Measurements from ENCODE around the gene PTHLH. TPM values are rescaled to one million over a fixed set of nuclear protein-coding genes. Genes with fewer than 3 reads are reported as not detected.

Gene PTHLH
- polyA plus RNA-seq, 1 experiment, result 1.9 TPM

DNA sequence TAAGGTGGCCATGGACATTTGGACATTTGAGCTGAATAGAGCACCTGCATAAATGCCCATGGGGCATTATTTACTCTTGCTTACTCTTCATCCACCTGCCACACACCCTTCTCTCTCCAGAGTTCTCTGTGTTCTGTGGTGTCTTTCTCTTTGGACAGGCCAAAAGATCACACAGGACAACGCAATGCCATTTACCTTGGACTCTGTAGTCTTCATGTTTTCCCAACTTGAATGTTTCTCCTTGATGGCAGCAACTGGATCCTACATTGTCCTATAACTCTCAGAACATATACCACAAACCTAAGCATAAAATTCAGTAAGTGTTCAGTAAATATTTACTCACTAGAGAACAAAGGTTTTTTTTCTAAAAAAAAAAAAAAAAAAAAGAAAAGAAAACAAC is 41.7 kb upstream of the PTHLH start:
- Histone ChIP-seq H3K4me3 (ENCODE audit: low read depth, low read length) (no peak overlapping the region), H3K27ac (ENCODE audit: low read depth, low read length) (no peak overlapping the region), H3K9me3 (ENCODE audit: control insufficient read depth, insufficient read depth, low read length) (no peaks in the 10 kb centered on the region), H3K27me3 (ENCODE audit: control insufficient read depth, insufficient read depth, low read length) (no peaks in the 10 kb centered on the region)
- POLR2A ChIA-PET, result no interaction called here
- TF ChIP-seq, protein P1, sequence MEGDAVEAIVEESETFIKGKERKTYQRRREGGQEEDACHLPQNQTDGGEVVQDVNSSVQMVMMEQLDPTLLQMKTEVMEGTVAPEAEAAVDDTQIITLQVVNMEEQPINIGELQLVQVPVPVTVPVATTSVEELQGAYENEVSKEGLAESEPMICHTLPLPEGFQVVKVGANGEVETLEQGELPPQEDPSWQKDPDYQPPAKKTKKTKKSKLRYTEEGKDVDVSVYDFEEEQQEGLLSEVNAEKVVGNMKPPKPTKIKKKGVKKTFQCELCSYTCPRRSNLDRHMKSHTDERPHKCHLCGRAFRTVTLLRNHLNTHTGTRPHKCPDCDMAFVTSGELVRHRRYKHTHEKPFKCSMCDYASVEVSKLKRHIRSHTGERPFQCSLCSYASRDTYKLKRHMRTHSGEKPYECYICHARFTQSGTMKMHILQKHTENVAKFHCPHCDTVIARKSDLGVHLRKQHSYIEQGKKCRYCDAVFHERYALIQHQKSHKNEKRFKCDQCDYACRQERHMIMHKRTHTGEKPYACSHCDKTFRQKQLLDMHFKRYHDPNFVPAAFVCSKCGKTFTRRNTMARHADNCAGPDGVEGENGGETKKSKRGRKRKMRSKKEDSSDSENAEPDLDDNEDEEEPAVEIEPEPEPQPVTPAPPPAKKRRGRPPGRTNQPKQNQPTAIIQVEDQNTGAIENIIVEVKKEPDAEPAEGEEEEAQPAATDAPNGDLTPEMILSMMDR (IDR thresholded peaks at IDR 0.05; ENCODE audit: low read depth, low read length), result no peak
- no peak for DNase-seq (ENCODE audit: low read depth, low spot score)
- CTCF ChIA-PET, result no interaction called here

DNA sequence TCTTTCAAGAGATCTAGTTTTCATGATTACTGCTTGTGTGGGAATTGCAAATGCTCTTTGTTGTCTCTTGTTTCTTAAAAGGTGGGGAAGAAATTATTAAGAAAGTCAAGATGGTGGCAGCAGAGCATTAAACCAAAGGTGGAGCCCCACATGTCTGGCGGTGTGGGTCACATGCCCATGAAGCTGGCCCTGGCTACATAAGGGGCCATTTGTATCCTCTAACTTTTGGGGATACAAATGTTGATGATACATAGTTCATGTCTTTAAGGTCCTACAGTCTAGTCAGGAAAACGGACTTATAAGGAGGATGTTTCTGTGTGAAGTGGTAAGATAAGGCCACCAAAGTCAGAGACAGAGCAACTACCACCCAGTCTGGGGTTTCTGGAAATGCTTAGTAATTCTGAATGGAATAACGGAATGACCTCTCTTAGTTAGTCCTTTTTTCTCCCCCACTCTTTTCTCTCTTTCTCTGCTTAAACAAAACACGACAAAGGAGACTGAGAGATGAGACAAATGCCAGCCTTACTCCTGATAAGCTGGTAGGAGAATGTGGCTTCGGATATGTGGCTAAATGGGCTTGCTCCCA is 39.9 kb upstream of the PTHLH start:
- CTCF ChIA-PET, result no interaction called here
- Histone ChIP-seq H3K4me3 (ENCODE audit: low read depth, low read length) (no peak overlapping the region), H3K27me3 (ENCODE audit: control insufficient read depth, insufficient read depth, low read length) (no peaks in the 10 kb centered on the region), H3K9me3 (ENCODE audit: control insufficient read depth, insufficient read depth, low read length) (no peaks in the 10 kb centered on the region), H3K27ac (ENCODE audit: low read depth, low read length) (no peak overlapping the region)
- POLR2A ChIA-PET, result no interaction called here
- no peak for DNase-seq (ENCODE audit: low read depth, low spot score)
- TF ChIP-seq, protein P1 (IDR thresholded peaks at IDR 0.05; ENCODE audit: low read depth, low read length), result no peak

DNA sequence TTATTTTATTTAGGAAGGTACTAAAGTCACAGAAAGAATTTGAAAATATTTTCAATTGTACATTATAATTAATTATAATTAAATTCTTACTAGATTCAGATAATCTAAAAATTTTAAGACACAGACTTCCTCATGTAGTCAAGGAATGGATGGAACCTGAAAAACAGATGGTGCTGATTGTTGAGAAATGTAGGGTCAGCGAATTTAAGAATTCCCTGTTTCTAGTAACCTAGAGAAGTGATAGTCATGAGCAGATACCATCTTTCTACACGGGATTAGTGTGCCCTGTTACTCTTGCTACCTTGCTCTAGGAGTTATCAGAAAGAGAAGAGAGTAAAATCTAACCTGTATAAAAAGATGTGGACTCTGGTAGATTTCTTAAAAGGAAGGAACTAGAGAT is 37.5 kb upstream of the PTHLH start:
- H3K27ac ChIP-seq (ENCODE audit: low read depth, low read length), result no peak overlapping the region
- POLR2A ChIA-PET, result no interaction called here
- TF ChIP-seq, protein P1 (IDR thresholded peaks at IDR 0.05; ENCODE audit: low read depth, low read length), result no peak
- DNase-seq (ENCODE audit: low read depth, low spot score), result no peak
- no peaks in the 10 kb centered on the region for H3K27me3 ChIP-seq (ENCODE audit: control insufficient read depth, insufficient read depth, low read length)
- H3K9me3 ChIP-seq (ENCODE audit: control insufficient read depth, insufficient read depth, low read length), result no peaks in the 10 kb centered on the region
- H3K4me3 ChIP-seq (ENCODE audit: low read depth, low read length), result no peak overlapping the region
- CTCF ChIA-PET, result no interaction called here

DNA sequence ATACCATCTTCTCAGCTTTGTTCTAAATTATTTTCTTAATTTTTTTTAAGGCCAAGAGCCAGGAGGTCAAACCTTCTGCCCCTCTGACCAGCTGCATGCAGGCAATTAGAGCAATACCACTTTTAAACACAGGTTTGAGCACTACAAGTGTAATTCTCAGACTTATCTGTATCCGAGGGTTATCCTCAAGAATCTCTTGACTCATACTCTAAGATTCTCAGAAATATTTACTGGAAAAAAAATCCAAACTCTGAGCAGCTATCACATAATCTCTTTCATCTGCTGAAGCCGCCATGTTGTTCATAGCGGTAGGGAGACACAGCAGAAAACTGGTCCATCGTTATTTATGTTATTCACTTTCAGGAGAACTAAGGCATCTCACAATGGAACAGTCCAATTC is 27.4 kb upstream of the PTHLH start:
- TF ChIP-seq, protein P1 (IDR thresholded peaks at IDR 0.05; ENCODE audit: low read depth, low read length), result no peak
- CTCF ChIA-PET, result no interaction called here
- POLR2A ChIA-PET, result no interaction called here
- H3K4me3 ChIP-seq (ENCODE audit: low read depth, low read length), result no peak overlapping the region
- DNase-seq (ENCODE audit: low read depth, low spot score), result no peak
- no peak overlapping the region for H3K27ac ChIP-seq (ENCODE audit: low read depth, low read length)
- no peaks in the 10 kb centered on the region for H3K9me3 ChIP-seq (ENCODE audit: control insufficient read depth, insufficient read depth, low read length)
- H3K27me3 ChIP-seq (ENCODE audit: control insufficient read depth, insufficient read depth, low read length), result no peaks in the 10 kb centered on the region

DNA sequence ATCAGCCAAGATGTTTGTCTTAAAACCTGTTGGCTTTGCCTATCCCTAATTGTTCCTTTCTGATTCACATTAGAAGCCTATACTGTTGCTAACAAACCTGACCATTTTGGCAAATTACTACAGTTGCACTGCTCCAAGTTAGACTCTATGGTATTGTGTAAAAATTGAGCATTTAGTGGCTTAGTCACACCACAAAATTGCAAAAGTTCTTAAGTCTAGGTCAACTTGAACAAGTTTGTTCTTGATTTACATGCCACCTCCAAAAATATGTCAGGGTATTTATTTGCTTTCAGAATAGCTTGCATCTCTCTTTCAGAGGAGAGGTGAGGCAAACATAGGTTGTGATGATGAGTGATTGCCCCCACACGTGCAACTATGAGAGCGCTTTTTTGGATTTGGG is 27.0 kb upstream of the PTHLH start:
- no peak for DNase-seq (ENCODE audit: low read depth, low spot score)
- CTCF ChIA-PET, result no interaction called here
- no peak overlapping the region for H3K27ac ChIP-seq (ENCODE audit: low read depth, low read length)
- POLR2A ChIA-PET, result no interaction called here
- H3K4me3 ChIP-seq (ENCODE audit: low read depth, low read length), result no peak overlapping the region
- H3K27me3 ChIP-seq (ENCODE audit: control insufficient read depth, insufficient read depth, low read length), result no peaks in the 10 kb centered on the region
- TF ChIP-seq, protein P1 (IDR thresholded peaks at IDR 0.05; ENCODE audit: low read depth, low read length), result no peak
- H3K9me3 ChIP-seq (ENCODE audit: control insufficient read depth, insufficient read depth, low read length), result no peaks in the 10 kb centered on the region
